HG03558 (cell line): ENCODE results near the gene CSNK2A3.
"Not testable (repeated sequence)": the region's sequence is repeated elsewhere in the genome, so short reads cannot be mapped to it uniquely, and the experiment has no call there.

ENCODE experiments used
- ATAC-seq: cut with Tn5 transposase; IDR thresholded peaks from one replicate; pipeline ENCODE4 v1.9.1; 2021; ENCODE audit warnings: moderate number of reproducible peaks; ENCODE audit not compliant: unreplicated experiment; ENCODE audit errors: extremely low read depth

CSNK2A3 gene

DNA sequence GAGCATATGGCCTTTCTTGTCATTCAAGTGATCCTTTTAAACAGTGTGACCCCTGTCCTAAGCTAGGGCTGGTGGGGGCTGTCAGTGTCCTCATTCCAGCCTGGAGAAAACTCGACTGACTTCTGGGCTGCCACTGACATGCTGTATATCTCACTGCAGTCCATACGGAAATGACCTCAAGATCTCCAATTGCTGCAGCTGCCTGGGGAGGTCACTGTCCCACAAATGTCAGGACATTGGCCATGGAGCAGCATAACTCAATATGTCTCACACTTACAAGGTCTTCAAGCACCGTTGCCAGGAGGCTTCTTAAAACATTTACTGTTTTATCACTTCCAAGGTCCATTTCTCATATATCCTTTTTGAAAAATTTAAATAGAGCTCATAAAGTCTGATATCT, 27.8 kb upstream of the CSNK2A3 start:
- no peak for ATAC-seq

GRCh38 chr11:11380340-11380739, 27.3 kb upstream of the CSNK2A3 start:
- ATAC-seq, result no peak

- ATAC-seq, result no peak
Observed at GRCh38 chr11:11379661-11380060, 26.6 kb upstream of the CSNK2A3 start.

DNA sequence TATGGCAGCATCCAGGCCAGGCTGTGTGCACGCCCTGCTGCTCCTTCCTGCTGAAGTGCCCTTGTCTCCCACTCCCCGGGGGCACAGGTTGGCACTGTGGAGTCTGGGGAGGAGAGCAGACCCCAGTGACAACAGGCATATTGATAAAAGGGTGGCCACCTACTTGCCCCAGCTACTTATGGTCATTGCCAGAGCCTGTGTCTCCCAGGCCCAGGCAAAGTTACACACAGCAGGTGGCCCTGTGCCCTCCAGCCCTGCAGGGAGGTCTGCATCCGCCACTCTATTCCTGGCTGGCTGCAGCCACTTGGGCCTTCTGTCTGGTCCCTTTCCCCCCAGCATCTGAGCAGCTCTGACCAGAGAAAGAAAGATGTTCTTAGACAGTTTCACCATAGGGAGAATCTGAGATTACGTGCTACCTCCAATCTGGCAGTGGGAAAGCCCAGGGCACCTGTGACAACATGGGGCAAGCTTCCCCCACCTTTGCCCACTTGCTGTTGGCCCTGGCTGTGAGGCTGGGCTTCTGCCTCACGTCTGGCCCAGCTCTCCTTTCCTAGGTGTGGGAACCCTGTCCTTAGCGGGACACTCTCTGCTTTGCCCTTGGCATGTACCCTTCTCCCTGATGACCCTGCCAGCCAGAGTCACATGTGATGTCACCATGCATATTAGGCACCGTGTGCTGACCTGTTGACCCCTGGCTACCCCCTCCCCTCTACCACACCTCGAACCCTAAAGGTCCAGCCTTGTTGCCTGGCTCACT, 25.3 kb upstream of the CSNK2A3 start:
- no peak for ATAC-seq

- ATAC-seq, result no peak
Observed at GRCh38 chr11:11374358-11375148, 21.5 kb upstream of the CSNK2A3 start.

- ATAC-seq, result no peak
Observed at GRCh38 chr11:11373934-11374333, 20.9 kb upstream of the CSNK2A3 start.

GRCh38 chr11:11372461-11372860, 19.4 kb upstream of the CSNK2A3 start:
- no peak for ATAC-seq

- ATAC-seq, result no peak
Observed at GRCh38 chr11:11370962-11371303, 17.9 kb upstream of the CSNK2A3 start.

DNA sequence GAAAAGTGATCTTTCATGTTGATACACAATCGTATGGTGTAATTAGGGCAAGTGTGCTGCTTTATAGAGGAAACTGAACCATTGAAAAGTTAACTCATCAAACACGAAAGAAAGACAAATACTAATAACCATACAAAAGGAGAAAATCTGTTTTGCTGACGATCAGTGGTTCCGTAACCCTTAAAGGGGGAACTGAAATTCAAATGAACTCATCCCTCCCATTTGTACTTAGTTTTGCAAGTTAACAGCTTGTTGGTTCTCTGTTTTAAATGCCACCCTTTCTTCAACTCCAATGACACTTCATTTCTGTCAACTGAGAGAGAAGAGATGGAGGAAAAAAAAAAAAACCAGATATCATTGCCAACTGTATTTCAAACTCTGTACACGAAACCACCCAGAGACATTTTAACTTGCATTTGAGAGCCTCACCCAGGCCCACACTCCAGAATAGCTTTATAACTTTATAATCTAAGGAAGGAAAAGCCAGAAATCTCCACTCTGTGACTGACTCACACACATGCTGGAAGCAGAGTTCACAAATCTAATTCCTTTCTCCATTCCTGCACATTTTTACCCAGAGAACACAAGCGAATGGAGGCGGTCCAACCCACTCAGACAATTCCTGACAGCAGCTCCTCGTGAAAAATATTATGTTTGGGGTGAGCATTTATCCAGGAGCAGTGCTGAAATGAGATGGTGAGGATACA, 17.4 kb upstream of the CSNK2A3 start:
- ATAC-seq, result no peak

GRCh38 chr11:11366793-11367192, 13.7 kb upstream of the CSNK2A3 start:
- no peak for ATAC-seq

GRCh38 chr11:11363674-11364073, 10.6 kb upstream of the CSNK2A3 start:
- no peak for ATAC-seq

- no peak for ATAC-seq
Observed at GRCh38 chr11:11359611-11360010, 6.6 kb upstream of the CSNK2A3 start.

GRCh38 chr11:11356842-11357241, 3.8 kb upstream of the CSNK2A3 start:
- no peak for ATAC-seq

- not testable (repeated sequence) for ATAC-seq
Observed at GRCh38 chr11:11351851-11352250, 1.2 kb downstream of the CSNK2A3 start.

GRCh38 chr11:11351042-11351586, 1.9 kb downstream of the CSNK2A3 start:
- ATAC-seq, result no peak

DNA sequence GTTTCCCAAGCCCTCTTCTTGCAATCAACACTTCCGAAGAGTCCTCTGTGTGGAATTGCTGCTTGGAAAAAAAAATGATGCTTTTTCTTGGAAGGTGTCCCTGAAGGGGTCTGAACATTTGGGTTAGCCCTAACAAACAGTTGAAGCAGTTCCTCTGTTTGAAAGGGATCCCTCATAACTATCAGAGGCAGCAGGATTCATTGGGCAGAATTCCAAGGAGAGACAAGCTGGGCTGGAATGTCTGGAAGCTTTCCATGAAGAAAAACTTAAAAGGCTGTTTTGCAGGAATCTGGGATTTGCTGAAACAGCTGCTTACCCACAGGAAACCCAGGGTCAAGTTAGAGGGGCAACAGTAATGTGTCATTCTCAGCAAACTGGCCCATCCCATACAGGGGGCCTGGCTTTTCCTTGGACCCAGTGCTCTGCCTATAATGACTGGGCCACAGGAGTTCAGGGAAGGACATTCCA, 3.1 kb downstream of the CSNK2A3 start:
- no peak for ATAC-seq

GRCh38 chr11:11349106-11349825, 3.8 kb downstream of the CSNK2A3 start:
- no peak for ATAC-seq

GRCh38 chr11:11348303-11348702, 4.7 kb downstream of the CSNK2A3 start:
- no peak for ATAC-seq

GRCh38 chr11:11347592-11347991, 5.5 kb downstream of the CSNK2A3 start:
- no peak for ATAC-seq

DNA sequence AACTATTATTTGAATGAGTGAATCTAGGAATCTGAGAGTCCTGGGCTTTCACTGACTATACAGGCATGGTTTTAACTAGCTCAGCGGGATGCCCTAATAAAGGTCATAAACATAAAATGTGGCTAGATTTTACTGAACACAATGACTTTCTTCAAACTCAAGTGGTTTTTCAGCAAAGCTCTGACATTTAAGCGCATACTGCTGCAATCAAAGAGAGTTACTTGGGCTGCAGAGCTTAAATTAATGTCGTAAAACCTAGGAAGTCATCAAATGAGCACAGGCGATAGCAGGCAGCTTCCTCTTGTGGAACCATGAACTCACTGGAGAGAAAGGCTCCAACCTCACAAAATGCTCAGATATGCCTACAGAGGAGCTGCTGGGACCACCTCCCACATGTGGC, 6.7 kb downstream of the CSNK2A3 start:
- ATAC-seq, result no peak
